SU-DHL-6 (cell line): ENCODE measurements around the gene SLC9A3.

Experiments
- H2AFZ ChIP-seq: fragments of 200-600 bp; sonication (generic); 2 replicates; pipeline ENCODE4 v1.6.1; 2014; ENCODE audit warnings: low read depth, mild to moderate bottlenecking, moderate library complexity, mixed read lengths, antibody characterized with exemption, low read length; ENCODE audit not compliant: severe bottlenecking
- H3F3A ChIP-seq: fragments of 200-600 bp; shearing (Covaris generic); 2 replicates; pipeline ENCODE4 v1.6.0; 2016; ENCODE audit warnings: antibody characterized with exemption, mild to moderate bottlenecking; ENCODE audit not compliant: insufficient read depth
- H3K27ac ChIP-seq: fragments of 200-600 bp; sonication (generic); 2 replicates; pipeline ENCODE4 v1.5.1; 2016; ENCODE audit warnings: low read depth, mild to moderate bottlenecking, low read length, moderate library complexity, mixed read lengths
- H3K27me3 ChIP-seq: fragments of 200-600 bp; sonication (generic), shearing (Covaris generic); 2 replicates; pipeline ENCODE4 v1.6.0; 2014; ENCODE audit warnings: mild to moderate bottlenecking, low read length
- H3K36me3 ChIP-seq: fragments of 200-600 bp; sonication (generic); 2 replicates; pipeline ENCODE4 v1.6.1; 2014; ENCODE audit warnings: mild to moderate bottlenecking, low read length, mixed read lengths
- H3K4me2 ChIP-seq: fragments of 300-600, 200-600 bp; shearing (Covaris generic), sonication (generic); 2 replicates; pipeline ENCODE4 v1.6.0; 2014; ENCODE audit warnings: low read length, low read depth, mild to moderate bottlenecking; ENCODE audit not compliant: poor library complexity, severe bottlenecking
- H3K4me3 ChIP-seq: fragments of 200-600 bp; sonication (generic); 2 replicates; pipeline ENCODE4 v1.5.1; 2014; ENCODE audit warnings: antibody characterized with exemption, low read length, mild to moderate bottlenecking, mixed read lengths; ENCODE audit not compliant: insufficient read depth, poor library complexity, severe bottlenecking
- H3K79me2 ChIP-seq: fragments of 200-600 bp; sonication (generic); 2 replicates; pipeline ENCODE4 v1.6.1; 2014; ENCODE audit warnings: mild to moderate bottlenecking, low read length, moderate library complexity; ENCODE audit not compliant: insufficient read depth
- H3K9ac ChIP-seq: fragments of 200-600 bp; sonication (generic); 2 replicates; pipeline ENCODE4 v1.7.0; 2014; ENCODE audit warnings: mild to moderate bottlenecking, low read length
- H3K9me2 ChIP-seq: fragments of 200-600 bp; sonication (generic); replicated peaks from 2 replicates; pipeline ENCODE4 v1.6.1; 2014; ENCODE audit warnings: low read length; ENCODE audit not compliant: insufficient read depth
- H3K9me3 ChIP-seq: fragments of 200-600 bp; sonication (generic); 2 replicates; pipeline ENCODE4 v1.6.1; 2014; ENCODE audit warnings: low read length, mixed read lengths; ENCODE audit not compliant: insufficient read depth
- H4K20me1 ChIP-seq: fragments of 200-600 bp; sonication (generic); 2 replicates; pipeline ENCODE4 v1.6.1; 2014; ENCODE audit warnings: low read depth, mild to moderate bottlenecking, antibody characterized with exemption, low read length, moderate library complexity, mixed read lengths
- CTCF ChIP-seq: fragments of 200-600 bp; sonication (generic); IDR thresholded peaks from one replicate; pipeline ENCODE4 v1.5.1; 2017; ENCODE audit warnings: antibody characterized with exemption, mild to moderate bottlenecking, low read length, moderate library complexity; ENCODE audit not compliant: insufficient read depth, poor library complexity, severe bottlenecking
- EZH2phosphoT487 ChIP-seq: fragments of 200-600 bp; sonication (generic), shearing (Covaris generic); conservative IDR thresholded peaks from 2 replicates; pipeline ENCODE4 v1.6.1; 2018; ENCODE audit warnings: mild to moderate bottlenecking, antibody characterized with exemption, low read length, moderate library complexity, mixed read lengths

Gene SLC9A3

GRCh38 chr5:447501-447900, 76.7 kb downstream of the SLC9A3 start:
- H3K9ac ChIP-seq: no peak overlapping the region
- H3K36me3 ChIP-seq: peaks cover 25% of the 10 kb centered on the region
- H3K27ac ChIP-seq: no peak overlapping the region
- H3K27me3 ChIP-seq: no peaks in the 10 kb centered on the region
- H3F3A ChIP-seq: no peaks in the 10 kb centered on the region
- no peak overlapping the region for H3K4me3 ChIP-seq
- no peaks in the 10 kb centered on the region for H4K20me1 ChIP-seq
- H3K9me2 ChIP-seq: no peaks in the 10 kb centered on the region
- H2AFZ ChIP-seq: no peak overlapping the region
- peaks cover 4% of the 10 kb centered on the region; the same call in 1 of the 2 replicates for H3K9me3 ChIP-seq
- H3K79me2 ChIP-seq: peaks cover 12% of the 10 kb centered on the region
- H3K4me2 ChIP-seq: no peak overlapping the region
- TF ChIP-seq CTCF (no peak), EZH2phosphoT487 (no peak)

- Histone ChIP-seq H3K9ac (no peak overlapping the region), H3K27ac (no peak overlapping the region), H4K20me1 (no peaks in the 10 kb centered on the region), H3K4me3 (no peak overlapping the region), H3K9me2 (no peaks in the 10 kb centered on the region), H3K36me3 (peaks cover 21% of the 10 kb centered on the region), H3F3A (no peaks in the 10 kb centered on the region), H2AFZ (no peak overlapping the region), H3K79me2 (peaks cover 12% of the 10 kb centered on the region), H3K4me2 (no peak overlapping the region), H3K27me3 (no peaks in the 10 kb centered on the region), H3K9me3 (peaks cover 4% of the 10 kb centered on the region; the same call in 1 of the 2 replicates)
- TF ChIP-seq CTCF (peak; percentile 63), EZH2phosphoT487 (no peak)
These were observed 77.4 kb downstream of the SLC9A3 start for GRCh38 chr5:446883-447263.

GRCh38 chr5:446066-446882, 78.0 kb downstream of the SLC9A3 start:
- Histone ChIP-seq H3K27ac (no peak overlapping the region), H4K20me1 (no peaks in the 10 kb centered on the region), H3K4me2 (no peak overlapping the region), H3K36me3 (peaks cover 15% of the 10 kb centered on the region), H3K9ac (no peak overlapping the region), H3K9me2 (no peaks in the 10 kb centered on the region), H2AFZ (no peak overlapping the region), H3K79me2 (peaks cover 12% of the 10 kb centered on the region), H3K9me3 (no peaks in the 10 kb centered on the region), H3K27me3 (no peaks in the 10 kb centered on the region), H3K4me3 (no peak overlapping the region), H3F3A (no peaks in the 10 kb centered on the region)
- no peak for TF ChIP-seq EZH2phosphoT487
- TF ChIP-seq CTCF: no peak
